ENCODE results near the gene C1orf116.

The C1orf116 gene

GRCh38 chr1:207018707-207019106, 13.8 kb downstream of the C1orf116 start:
- DNase-seq, result no peak

- no peak for DNase-seq
Measured at GRCh38 chr1:207017615-207018559, 14.7 kb downstream of the C1orf116 start.

- no peak for DNase-seq
Measured at GRCh38 chr1:207015791-207016190, 16.8 kb downstream of the C1orf116 start.

DNA sequence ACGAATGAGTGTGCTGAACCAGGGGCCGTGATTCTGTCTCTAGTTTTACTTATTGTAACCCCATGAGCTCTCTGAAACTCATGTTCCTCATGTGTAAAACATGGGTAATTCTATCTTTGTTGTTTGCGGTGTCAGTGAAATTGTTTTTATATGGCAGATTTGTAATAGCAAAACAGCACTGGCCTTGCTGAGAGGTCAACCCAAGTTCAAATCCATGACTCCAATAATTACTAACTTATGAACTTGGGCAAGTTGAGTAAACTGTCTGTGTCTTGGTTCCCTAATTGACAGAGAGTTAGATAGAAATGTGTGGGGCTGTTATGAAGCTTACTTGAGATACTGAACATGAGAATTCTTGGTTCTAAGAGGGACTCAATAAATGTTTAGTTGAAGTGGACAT, 17.8 kb downstream of the C1orf116 start:
- DNase-seq, result no peak

DNA sequence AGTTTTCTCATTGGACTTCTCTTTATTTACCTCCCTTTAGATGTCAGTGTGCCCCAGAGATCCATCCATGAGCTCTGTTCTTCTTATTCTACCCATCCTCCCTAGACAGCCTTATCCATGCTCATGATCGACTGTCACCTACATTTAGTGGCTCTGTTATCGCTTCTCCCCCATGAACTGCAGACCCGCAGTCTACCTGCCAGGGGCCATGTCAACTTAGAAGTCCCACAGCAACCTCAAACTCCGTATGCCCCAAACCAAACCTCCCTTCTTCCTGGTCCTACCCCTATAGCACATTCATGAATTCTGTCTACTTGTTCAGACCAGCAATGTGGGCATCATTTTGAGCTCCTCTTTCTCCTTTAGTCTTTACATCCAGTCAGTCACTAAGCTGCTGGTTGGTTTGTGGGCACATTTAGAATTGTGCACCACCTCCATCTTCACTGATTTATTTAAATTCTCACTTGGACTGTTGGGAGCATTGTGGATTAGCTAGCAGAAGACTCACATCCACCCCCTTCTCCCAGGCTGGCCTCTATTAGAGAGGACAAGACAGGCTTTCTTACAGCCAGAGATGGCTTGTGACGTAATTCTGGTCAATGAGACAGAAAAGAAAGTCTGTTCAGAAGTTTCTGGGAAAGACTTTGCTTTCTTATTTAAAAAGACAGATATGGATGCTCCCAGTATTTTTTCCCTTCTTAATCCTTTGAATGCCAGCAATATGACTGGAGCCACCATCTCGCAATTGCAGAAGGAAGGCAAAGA, 19.1 kb downstream of the C1orf116 start:
- DNase-seq, result no peak

DNA sequence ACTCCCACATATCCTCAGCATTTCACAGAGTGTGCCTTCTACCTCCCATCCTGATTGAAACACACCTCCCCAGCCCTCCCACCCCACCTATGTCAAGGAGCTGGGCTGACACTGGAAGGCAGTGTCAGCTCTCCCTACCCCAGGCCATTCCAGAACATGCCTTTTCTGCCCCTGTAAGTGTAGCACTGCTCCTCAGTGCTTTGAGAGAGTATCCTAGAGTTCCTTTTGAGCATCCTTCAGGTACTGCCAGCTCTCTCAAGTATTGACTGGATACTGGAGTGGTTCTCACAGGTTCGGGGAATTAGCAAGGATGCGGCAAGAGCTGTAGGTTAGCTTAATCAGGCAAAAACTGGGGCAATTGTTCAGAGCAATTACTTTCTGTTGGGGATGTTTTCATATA, 21.8 kb downstream of the C1orf116 start:
- DNase-seq, result no peak

GRCh38 chr1:207009945-207010344, 22.6 kb downstream of the C1orf116 start:
- no peak for DNase-seq

DNA sequence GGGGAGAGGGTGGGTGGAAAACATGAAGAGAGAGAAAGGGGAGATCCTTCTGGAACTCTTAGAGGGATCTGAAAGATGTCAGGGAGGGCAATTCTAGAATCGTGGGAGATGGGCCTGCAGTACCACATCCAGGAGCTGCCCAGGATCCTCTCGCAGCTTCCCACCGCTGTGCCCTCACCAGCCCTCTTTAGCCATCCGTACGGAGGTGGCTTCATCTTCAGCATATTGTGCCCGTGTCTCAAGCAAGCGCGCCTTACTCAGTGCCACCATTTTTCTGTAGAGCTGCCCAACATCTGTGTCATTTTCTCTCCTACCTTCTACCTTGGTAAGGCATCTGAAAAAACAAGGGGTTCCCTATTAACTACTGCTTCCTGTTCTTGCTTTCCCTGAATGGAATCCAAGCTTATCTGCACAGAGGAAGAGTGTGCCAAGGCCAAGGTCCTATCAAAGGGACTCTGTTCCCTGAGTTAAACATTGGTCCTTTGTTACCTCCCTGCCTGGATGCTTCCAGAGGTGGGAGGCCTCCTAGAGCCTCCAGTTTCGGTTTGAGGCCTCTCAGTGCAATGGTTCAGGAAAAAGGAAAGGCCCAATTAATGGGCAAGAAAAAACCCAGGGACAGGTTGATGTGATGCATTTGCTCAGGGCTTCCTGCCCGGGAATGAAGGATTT, 23.2 kb downstream of the C1orf116 start:
- DNase-seq, result no peak

- DNase-seq, result no peak
Measured at GRCh38 chr1:207007352-207008033, 25.1 kb downstream of the C1orf116 start.

GRCh38 chr1:207006914-207007313, 25.6 kb downstream of the C1orf116 start:
- no peak for DNase-seq

DNA sequence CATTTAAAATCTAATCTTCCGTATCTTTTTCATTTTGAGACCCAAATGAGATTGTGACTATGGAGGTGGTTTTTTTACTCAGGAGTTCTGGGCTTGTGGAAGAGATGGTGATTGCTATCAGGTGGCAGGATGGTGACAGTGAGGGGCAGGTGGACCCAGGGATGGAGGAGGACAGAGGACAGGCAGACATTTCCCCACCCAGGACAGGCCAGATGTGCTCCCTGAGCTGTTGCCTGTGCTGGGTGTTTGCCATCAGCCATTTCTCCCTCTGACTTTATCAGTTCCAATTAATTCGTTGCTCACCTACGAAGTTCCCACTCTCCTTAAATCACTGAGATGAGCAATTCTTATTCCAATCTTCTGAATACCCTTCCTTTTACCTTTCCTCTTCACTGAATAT, 26.5 kb downstream of the C1orf116 start:
- DNase-seq, result no peak

- DNase-seq, result peak; percentile 43
Measured at GRCh38 chr1:207004931-207005830, 27.4 kb downstream of the C1orf116 start.

GRCh38 chr1:207003210-207003609, 29.3 kb downstream of the C1orf116 start:
- DNase-seq, result no peak

DNA sequence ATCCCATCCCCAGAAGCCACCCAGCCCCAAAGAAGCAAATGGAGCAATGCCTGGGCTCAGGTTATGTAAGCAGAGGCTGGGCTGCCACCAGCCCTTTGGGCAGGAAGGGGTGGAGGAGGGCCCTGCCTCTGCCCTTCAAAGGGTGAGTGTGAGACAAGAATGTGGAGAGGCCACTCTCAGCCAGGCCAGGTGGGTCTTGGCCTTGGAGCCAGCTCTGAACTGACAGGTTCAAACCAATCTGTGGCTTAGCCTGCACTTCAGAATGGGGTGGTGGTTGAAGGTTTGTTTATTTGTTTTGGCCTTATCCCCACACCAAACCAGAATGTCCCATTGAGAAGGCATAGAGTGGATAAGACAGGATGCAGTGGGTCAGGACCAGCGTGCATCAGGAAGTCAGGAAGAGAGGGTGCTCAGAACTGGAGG, 29.8 kb downstream of the C1orf116 start:
- DNase-seq, result no peak

DNA sequence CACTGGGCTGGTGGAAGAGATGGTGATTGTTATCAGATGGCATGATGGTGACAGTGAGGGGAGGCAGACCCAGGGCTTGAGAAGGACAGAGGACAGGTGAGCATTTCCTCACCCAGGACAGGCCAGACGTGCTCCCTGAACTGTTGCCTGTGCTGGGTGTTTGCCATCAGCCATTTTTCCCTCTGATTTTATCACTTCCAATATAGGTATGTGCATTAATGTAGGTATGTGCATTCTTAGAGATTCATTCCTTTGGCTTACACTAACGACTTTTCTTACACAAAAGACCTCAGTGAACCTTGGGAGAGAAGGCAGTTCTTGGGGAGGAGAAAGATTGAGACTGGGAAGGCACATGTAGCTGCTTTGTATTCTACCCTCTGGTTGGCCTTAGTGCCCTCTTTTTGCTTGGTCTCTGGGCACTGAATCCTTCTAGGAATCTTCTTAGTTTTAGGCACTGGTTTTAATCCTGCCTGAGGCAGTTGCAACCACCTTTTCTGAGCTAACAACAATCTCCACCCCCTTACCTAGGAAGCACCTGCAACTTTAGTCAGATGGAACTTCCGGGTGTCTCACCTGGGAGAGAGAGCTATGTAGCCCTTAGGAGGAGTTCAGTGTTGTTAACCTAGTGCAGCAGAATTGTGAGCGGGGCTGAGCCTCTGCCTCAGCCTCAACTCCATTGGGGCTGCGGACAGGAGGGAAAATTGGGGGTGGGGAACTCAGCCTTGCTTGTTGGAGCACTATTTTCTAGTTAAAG, 30.9 kb downstream of the C1orf116 start:
- DNase-seq, result no peak

DNA sequence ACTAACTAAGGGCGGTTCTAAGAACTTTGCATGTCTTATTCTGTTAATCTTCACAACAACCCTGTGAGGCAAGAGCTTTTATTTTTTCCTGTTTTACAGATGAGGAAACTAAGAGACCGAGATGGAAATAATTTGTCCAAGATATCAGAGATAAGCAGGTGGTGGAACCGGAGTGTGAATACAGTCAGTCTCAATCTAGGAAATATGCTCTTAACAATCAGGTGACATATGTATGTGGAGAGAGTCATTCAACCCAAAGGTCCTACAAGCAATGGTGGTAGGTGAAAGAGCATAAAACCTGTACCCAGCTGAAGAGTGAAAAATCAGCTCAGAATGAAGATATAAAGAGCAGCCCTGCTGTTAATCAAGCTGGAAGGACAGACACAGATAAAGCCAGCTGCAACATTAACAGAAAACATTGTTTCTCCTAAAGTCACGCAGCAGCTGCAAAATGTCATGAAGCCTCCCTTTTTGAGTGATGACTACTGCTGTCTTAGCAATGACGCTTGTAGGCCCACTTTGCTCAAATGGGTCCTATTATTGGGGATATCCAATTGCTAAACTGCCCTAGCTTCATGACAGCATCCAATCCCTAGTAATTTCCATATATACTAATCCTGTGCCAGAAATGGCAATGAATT, 31.8 kb downstream of the C1orf116 start:
- no peak for DNase-seq

DNA sequence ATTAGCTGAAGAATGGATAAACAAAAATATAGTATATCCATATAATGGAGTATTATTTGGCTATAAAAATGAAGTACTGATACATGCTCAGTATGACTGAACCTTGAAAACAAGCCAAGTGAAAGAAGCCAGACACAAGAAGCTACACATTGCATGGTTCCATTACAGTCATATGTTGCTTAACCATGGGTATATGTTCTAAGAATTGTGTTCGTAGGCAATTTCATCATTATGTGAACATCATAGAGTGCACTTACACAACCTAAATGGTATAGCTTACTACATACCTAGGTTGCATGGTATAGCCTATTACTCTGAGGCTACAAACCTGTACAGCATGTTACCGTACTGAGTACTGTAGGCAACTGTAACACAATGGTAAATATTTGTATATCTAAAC, 33.7 kb downstream of the C1orf116 start:
- no peak for DNase-seq

- DNase-seq, result no peak
Measured at GRCh38 chr1:206992790-206993189, 39.8 kb downstream of the C1orf116 start.

- no peak for DNase-seq
Measured at GRCh38 chr1:206987873-206988272, 44.7 kb downstream of the C1orf116 start.

DNA sequence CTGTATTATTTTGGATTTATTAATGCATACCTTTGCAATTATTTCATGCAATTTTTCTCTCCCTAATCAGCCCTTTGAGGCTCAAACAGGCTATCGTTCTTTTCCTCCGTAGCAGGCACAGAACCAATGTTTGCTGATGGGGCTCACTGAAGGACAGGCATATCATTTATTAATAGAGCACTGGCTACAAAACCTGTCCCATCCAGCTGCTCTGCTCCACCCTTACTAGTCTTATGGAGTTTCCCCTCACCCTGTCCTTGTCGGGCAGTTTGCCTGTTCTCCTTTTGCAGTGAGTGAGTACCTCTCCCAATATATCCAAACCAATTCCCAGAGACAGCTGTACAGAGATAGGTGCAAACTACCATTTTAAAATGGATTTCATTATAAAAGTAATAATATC, 45.7 kb downstream of the C1orf116 start:
- no peak for DNase-seq

Measured in NCI-H1092 (cell line).